H1 (cell line): ENCODE data around the gene PPP4R4. TPM values are rescaled to one million over a fixed set of nuclear protein-coding genes. Genes with fewer than 3 reads are reported as not detected.

Experiments
- CTCF ChIA-PET: fragments of 300-600 bp; sonication (Branson Sonifier 250); formaldehyde crosslinking; loops from one replicate; lab custom pipeline; 2021; ENCODE audit not compliant: partially characterized antibody; lab: Charles Lee
- POLR2A ChIA-PET: fragments of 300-600 bp; sonication (Branson Sonifier 250); formaldehyde crosslinking; loops from one replicate; lab custom pipeline; 2021; ENCODE audit warnings: inconsistent platforms; ENCODE audit not compliant: partially characterized antibody; lab: Charles Lee
- DNase-seq, 2 experiments: peaks; one replicate each; pipeline versions ENCODE4 v3.0.0 to v3.0.0-alpha.2; 2010 to 2022; ENCODE audit warnings: low spot score in 2 of 2, low read depth in 1 of 2, mixed read lengths in 1 of 2
- FAIRE-seq: peaks from 2 replicates; lab custom pipeline; 2011; peaks lifted over from hg19 to GRCh38; lab: Jason Lieb, UNC
- H2AFZ ChIP-seq: 2 replicates; pipeline ENCODE4 v1.8.1; 2012; ENCODE audit warnings: low read length, inconsistent platforms
- H2AK5ac ChIP-seq: 2 replicates; pipeline ENCODE4 v1.6.1; 2013; ENCODE audit warnings: low read depth, low read length
- H2BK120ac ChIP-seq: replicated peaks from 2 replicates; pipeline ENCODE3; 2013; ENCODE audit warnings: low read depth, low read length, inconsistent platforms
- H2BK12ac ChIP-seq: 2 replicates; pipeline ENCODE4 v1.6.1; 2013; ENCODE audit warnings: low read depth, low read length
- H2BK15ac ChIP-seq: 2 replicates; pipeline ENCODE4 v1.6.1; 2013; ENCODE audit warnings: low read length
- H2BK20ac ChIP-seq: 2 replicates; pipeline ENCODE4 v1.6.1; 2013; ENCODE audit warnings: low read length
- H2BK5ac ChIP-seq: 2 replicates; pipeline ENCODE4 v1.6.1; 2013; ENCODE audit warnings: low read depth, low read length
- H3K14ac ChIP-seq: 2 replicates; pipeline ENCODE4 v1.6.1; 2013; ENCODE audit warnings: inconsistent platforms; ENCODE audit not compliant: insufficient read length
- H3K18ac ChIP-seq: 2 replicates; pipeline ENCODE4 v1.6.1; 2013; ENCODE audit warnings: low read length; ENCODE audit errors: extremely low read depth
- H3K23ac ChIP-seq: 2 replicates; pipeline ENCODE4 v1.6.1; 2013; ENCODE audit warnings: inconsistent platforms; ENCODE audit not compliant: insufficient read length
- H3K23me2 ChIP-seq: 2 replicates; pipeline ENCODE4 v1.6.1; 2013; ENCODE audit warnings: low read depth, low read length
- H3K27ac ChIP-seq: 2 replicates; pipeline ENCODE4 v1.6.1; 2011; ENCODE audit warnings: low read depth, low read length, inconsistent platforms
- H3K27me3 ChIP-seq, 4 experiments: replicated peaks in 1 of 4; 1 replicate in 1 of 4; 2 replicates in 3 of 4; pipeline versions ENCODE4 v1.6.1 to v1.8.1; 2011 to 2013; ENCODE audit warnings: low read length in 3 of 4, mild to moderate bottlenecking in 3 of 4, inconsistent platforms in 2 of 4, mixed read lengths in 2 of 4, moderate library complexity in 1 of 4; ENCODE audit not compliant: control insufficient read depth in 3 of 4, insufficient read depth in 3 of 4; ENCODE audit errors: extremely low read depth in 1 of 4
- H3K36me3 ChIP-seq, 4 experiments: 2 replicates each; pipeline versions ENCODE4 v1.6.1 to v1.8.1; 2011 to 2013; ENCODE audit warnings: mild to moderate bottlenecking in 4 of 4, low read length in 3 of 4, moderate library complexity in 2 of 4, control low read depth in 1 of 4, inconsistent platforms in 1 of 4; ENCODE audit not compliant: insufficient read depth in 4 of 4, control insufficient read depth in 2 of 4
- H3K4ac ChIP-seq: replicated peaks from 2 replicates; pipeline ENCODE3; 2013; ENCODE audit warnings: low read length, low read depth, mixed read lengths, inconsistent platforms; ENCODE audit not compliant: insufficient read length
- H3K4me1 ChIP-seq, 4 experiments: replicated peaks in 1 of 4; 1 replicate in 1 of 4; 2 replicates in 3 of 4; pipeline versions ENCODE4 v1.6.1 to v1.8.1; 2011 to 2013; ENCODE audit warnings: low read length in 3 of 4, inconsistent platforms in 2 of 4, mixed read lengths in 1 of 4; ENCODE audit not compliant: insufficient read depth in 4 of 4, control insufficient read depth in 3 of 4
- H3K4me2 ChIP-seq, 2 experiments: 2 replicates each; pipeline versions ENCODE4 v1.6.1 to v1.8.1; 2011 to 2013; ENCODE audit warnings: low read depth in 2 of 2, low read length in 2 of 2, control low read depth in 1 of 2, inconsistent platforms in 1 of 2, mild to moderate bottlenecking in 1 of 2; ENCODE audit not compliant: insufficient read depth in 1 of 2
- H3K4me3 ChIP-seq, 4 experiments: fragments of 200-600, 300-600 bp in 1 of 4; sonication (generic), shearing (Covaris generic), sonication (Bioruptor Twin) in 1 of 4; 2 replicates each; pipeline versions ENCODE4 v1.5.1 to v1.8.1; 2011 to 2016; ENCODE audit warnings: low read length in 4 of 4, low read depth in 3 of 4, control low read depth in 2 of 4, inconsistent platforms in 2 of 4, mild to moderate bottlenecking in 2 of 4, mixed read lengths in 1 of 4, moderate library complexity in 1 of 4; ENCODE audit not compliant: insufficient read depth in 2 of 4; ENCODE audit errors: extremely low read depth in 1 of 4
- H3K56ac ChIP-seq: replicated peaks from 2 replicates; pipeline ENCODE3; 2013; ENCODE audit warnings: low read depth, mild to moderate bottlenecking, mixed read lengths, low read length, inconsistent platforms; ENCODE audit not compliant: insufficient read length
- H3K79me1 ChIP-seq: 2 replicates; pipeline ENCODE4 v1.6.1; 2013; ENCODE audit warnings: low read depth, low read length, control low read depth
- H3K79me2 ChIP-seq, 2 experiments: 2 replicates each; pipeline versions ENCODE4 v1.6.1 to v1.8.1; 2012 to 2013; ENCODE audit warnings: low read length in 2 of 2, mild to moderate bottlenecking in 2 of 2, inconsistent platforms in 1 of 2; ENCODE audit not compliant: insufficient read depth in 2 of 2, control insufficient read depth in 1 of 2
- H3K9ac ChIP-seq, 4 experiments: replicated peaks in 1 of 4; 1 replicate in 1 of 4; 2 replicates in 3 of 4; pipeline versions ENCODE4 v1.6.1 to v1.8.1; 2011 to 2013; ENCODE audit warnings: low read depth in 3 of 4, low read length in 3 of 4, control low read depth in 2 of 4, mild to moderate bottlenecking in 2 of 4, moderate library complexity in 2 of 4, inconsistent platforms in 1 of 4; ENCODE audit errors: extremely low read depth in 1 of 4
- H3K9me3 ChIP-seq, 2 experiments: 2 replicates each; pipeline versions ENCODE4 v1.6.1 to v1.8.1; 2012 to 2013; ENCODE audit warnings: mild to moderate bottlenecking in 2 of 2, moderate library complexity in 2 of 2, control low read depth in 1 of 2, inconsistent platforms in 1 of 2, low read depth in 1 of 2, low read length in 1 of 2, mixed read lengths in 1 of 2; ENCODE audit not compliant: insufficient read depth in 2 of 2
- H4K20me1 ChIP-seq, 2 experiments: replicated peaks in 1 of 2; 2 replicates each; pipeline versions ENCODE3 to v1.8.1; 2011 to 2013; ENCODE audit warnings: inconsistent platforms in 2 of 2, low read length in 2 of 2, mild to moderate bottlenecking in 1 of 2; ENCODE audit not compliant: insufficient read depth in 2 of 2, control insufficient read depth in 1 of 2
- H4K5ac ChIP-seq: 2 replicates; pipeline ENCODE4 v1.6.1; 2013; ENCODE audit warnings: low read length, low read depth, mixed read lengths, inconsistent platforms; ENCODE audit not compliant: insufficient read length
- H4K8ac ChIP-seq: 2 replicates; pipeline ENCODE4 v1.8.0; 2013; ENCODE audit warnings: mild to moderate bottlenecking, moderate library complexity, low read length, inconsistent platforms; ENCODE audit not compliant: insufficient read depth; ENCODE audit errors: extremely low read depth
- H4K91ac ChIP-seq: replicated peaks from 2 replicates; pipeline ENCODE3; 2013; ENCODE audit warnings: low read length, mixed read lengths, inconsistent platforms; ENCODE audit not compliant: insufficient read length
- ASH2L ChIP-seq: fragments of 200-600, 300-600 bp; sonication (generic); IDR thresholded peaks from one replicate; pipeline ENCODE4 v1.7.1; 2017; ENCODE audit warnings: low read length
- CTBP2 ChIP-seq: IDR thresholded peaks from 2 replicates; pipeline ENCODE4 v1.7.0; 2011; ENCODE audit warnings: borderline replicate concordance, mild to moderate bottlenecking, moderate library complexity, mixed read lengths, low read length; ENCODE audit not compliant: insufficient read depth, insufficient read length
- EGR1 ChIP-seq: IDR thresholded peaks from 2 replicates; pipeline ENCODE4 v1.6.1; 2011; ENCODE audit warnings: low read depth, low read length, borderline replicate concordance
- GABPA ChIP-seq: IDR thresholded peaks from 2 replicates; pipeline ENCODE4 v1.6.1; 2011; ENCODE audit warnings: mild to moderate bottlenecking, low read length, moderate library complexity, borderline replicate concordance; ENCODE audit not compliant: insufficient read depth
- HDAC2 ChIP-seq, 2 experiments: fragments of 300-600 bp in 1 of 2; sonication (generic) in 1 of 2; IDR thresholded peaks; 2 replicates each; pipeline ENCODE4 v1.6.1; 2011 to 2012; ENCODE audit warnings: low read depth in 2 of 2, low read length in 2 of 2, mild to moderate bottlenecking in 2 of 2, moderate library complexity in 2 of 2, borderline replicate concordance in 1 of 2, inconsistent platforms in 1 of 2
- JUN ChIP-seq: IDR thresholded peaks from 2 replicates; pipeline ENCODE4 v1.6.1; 2011; ENCODE audit warnings: low read depth, mild to moderate bottlenecking, improper control_type of control experiment, low read length
- MAFK ChIP-seq: IDR thresholded peaks from 2 replicates; pipeline ENCODE4 v1.6.1; 2012; ENCODE audit warnings: low read depth, mild to moderate bottlenecking, improper control_type of control experiment, low read length
- PHF8 ChIP-seq: fragments of 200-600 bp; sonication (generic); conservative IDR thresholded peaks from 2 replicates; pipeline ENCODE4 v1.7.1; 2012; ENCODE audit warnings: low read depth, mild to moderate bottlenecking, inconsistent platforms, low read length, moderate library complexity
- RBBP5 ChIP-seq: IDR thresholded peaks from 2 replicates; pipeline ENCODE4 v1.7.1; 2012; ENCODE audit warnings: low read depth, mild to moderate bottlenecking, inconsistent platforms, low read length, moderate library complexity, borderline replicate concordance
- RXRA ChIP-seq: IDR thresholded peaks from 2 replicates; pipeline ENCODE4 v1.6.1; 2011; ENCODE audit warnings: low read depth, mild to moderate bottlenecking, low read length, moderate library complexity; ENCODE audit not compliant: insufficient read depth
- SP1 ChIP-seq: IDR thresholded peaks from 2 replicates; pipeline ENCODE4 v1.6.1; 2011; ENCODE audit warnings: low read depth, low read length
- TBP ChIP-seq: IDR thresholded peaks from 2 replicates; pipeline ENCODE4 v1.6.1; 2011; ENCODE audit warnings: low read depth, low read length, improper control_type of control experiment
- TCF12 ChIP-seq: IDR thresholded peaks from 2 replicates; pipeline ENCODE4 v1.6.1; 2011; ENCODE audit warnings: low read depth, mild to moderate bottlenecking, low read length
- WGBS, 2 experiments: shearing (Covaris generic) in 1 of 2; methylation state at CpG; one replicate each; pipeline versions ENCODE4 v1.1.6 to v1.1.7; 2013 to 2015; ENCODE audit warnings: low lambda C conversion rate in 2 of 2, mixed read lengths in 2 of 2, inconsistent platforms in 1 of 2, low coverage in 1 of 2, missing lambda C conversion rate in 1 of 2; ENCODE audit not compliant: insufficient replicate concordance in 2 of 2, insufficient coverage in 1 of 2, insufficient read length in 1 of 2; ENCODE audit errors: extremely low coverage in 1 of 2, missing lambda C conversion rate in 1 of 2; 5-methylcytosine and 5-hydroxymethylcytosine counted together
- polyA plus RNA-seq, 7 experiments: library from polyadenylated mRNA; depleted of rRNA in 3 of 7; stranded (reverse) in 5 of 7; unstranded in 2 of 7; fragments of >200 nt in 5 of 7; fragments of 200-250 nt in 2 of 7; gene quantifications; 1 replicate in 5 of 7; 2 replicates in 1 of 7; 4 replicates in 1 of 7; pipeline versions ENCODE4 v1.2.1 to v1.2.3, GENCODE V29; 2011 to 2013; ENCODE audit warnings: missing spikeins in 2 of 7, mixed read lengths in 2 of 7
- total RNA-seq: library from RNA; stranded (reverse); fragmentation: NEBNext Ultra II Directional; extraction: Animal tissue kit (Norgen Biotek cat#: 25700); gene quantifications from 2 replicates; pipeline ENCODE4 v1.2.1, GENCODE V29; 2021

PPP4R4 gene
- total and polyA plus RNA-seq, 2 of the 8 experiments (the other 6 are each of a cell fraction or from before 2014, with no cell fraction given) = 3.3 to 9.6 TPM

GRCh38 chr14:94291159-94291905, 117.2 kb downstream of the PPP4R4 start:
- no peak overlapping the region for H3K4ac ChIP-seq
- H2BK5ac ChIP-seq = no peak overlapping the region
- H2BK20ac ChIP-seq = no peak overlapping the region
- CTCF ChIA-PET = interaction anchor here (1.2 to 1.6 kb wide), 3 partner anchors 16 to 299 kb away, joined by 3 to 7 read pairs (median 3); no protein-coding TSS in a partner anchor
- no peaks in the 10 kb centered on the region; a peak in 1 of 4 replicates for H3K9me3 ChIP-seq
- H2BK15ac ChIP-seq = no peak overlapping the region
- POLR2A ChIA-PET = no interaction called here
- H3K14ac ChIP-seq = no peak overlapping the region
- DNase-seq = no peak
- no peaks in the 10 kb centered on the region for H3K79me1 ChIP-seq
- H3K4me2 ChIP-seq = no peak overlapping the region
- H2AK5ac ChIP-seq = no peak overlapping the region
- H3K18ac ChIP-seq = no peak overlapping the region
- H3K4me1 ChIP-seq = peaks cover 0 to 7% (median 2%) of the 10 kb centered on the region in 4 experiments; a peak in 3 of 7 replicates
- no peak overlapping the region for H2BK120ac ChIP-seq
- no peaks in the 10 kb centered on the region for H3K79me2 ChIP-seq
- H3K23ac ChIP-seq = no peak overlapping the region
- H3K4me3 ChIP-seq = no peak overlapping the region
- no peak overlapping the region for H4K91ac ChIP-seq
- no peak overlapping the region for H3K56ac ChIP-seq
- no peak overlapping the region for H4K5ac ChIP-seq
- 90% methylated on average over 10 of the region's 13 CpGs; no CpG with 5 or more reads in 1 of the 2 experiments for WGBS, 2 experiments
- H4K20me1 ChIP-seq = no peaks in the 10 kb centered on the region
- H2BK12ac ChIP-seq = peak overlapping the region; percentile 17; the same call in 1 of the 2 replicates
- no peaks in the 10 kb centered on the region for H3K36me3 ChIP-seq
- H3K23me2 ChIP-seq = no peaks in the 10 kb centered on the region
- no peak overlapping the region for H3K9ac ChIP-seq
- no peak overlapping the region for H4K8ac ChIP-seq
- no peak for FAIRE-seq
- H3K27me3 ChIP-seq = no peaks in the 10 kb centered on the region; a peak in 1 of 7 replicates
- no peak overlapping the region for H3K27ac ChIP-seq
- no peak overlapping the region for H2AFZ ChIP-seq
- TF ChIP-seq SP1 (no peak), TBP (no peak), MAFK (no peak), GABPA (no peak), JUN (no peak), HDAC2 (IDR thresholded peaks at IDR 0.05; ENCODE audit: borderline replicate concordance in 1 of 2, low read depth in 2 of 2, low read length in 2 of 2) (no peak), ASH2L (no peak), CTBP2 (no peak), PHF8 (no peak), RXRA (no peak), RBBP5 (no peak), EGR1 (no peak), TCF12 (no peak)
